ENCODE measurements around the gene SDR42E1. TPM values are rescaled to one million over a fixed set of nuclear protein-coding genes. Genes with fewer than 3 reads are reported as not detected.

The SDR42E1 gene
- total and polyA plus RNA-seq, 2 of the 8 experiments (the other 6 are each of a cell fraction or from before 2014, with no cell fraction given), result 0.03 TPM; not detected in 1

- Histone ChIP-seq H2BK15ac (ENCODE audit: low read length) (no peak overlapping the region), H3K36me3 (ENCODE audit: control insufficient read depth in 2 of 4, insufficient read depth in 4 of 4, low read length in 3 of 4) (no peaks in the 10 kb centered on the region), H4K5ac (ENCODE audit: insufficient read length, low read depth, low read length) (no peak overlapping the region), H3K18ac (ENCODE audit: extremely low read depth, low read length) (no peak overlapping the region), H2BK120ac (replicated peaks; ENCODE audit: low read depth, low read length) (no peak overlapping the region), H2BK5ac (ENCODE audit: low read depth, low read length) (no peak overlapping the region), H4K20me1 (replicated peaks in 1 of 2; ENCODE audit: control insufficient read depth in 1 of 2, insufficient read depth in 2 of 2, low read length in 2 of 2) (no peaks in the 10 kb centered on the region), H3K23me2 (ENCODE audit: low read depth, low read length) (no peaks in the 10 kb centered on the region; the same call in 1 of the 2 replicates), H3K9ac (replicated peaks in 1 of 4; ENCODE audit: extremely low read depth in 1 of 4, low read depth in 3 of 4, low read length in 3 of 4) (no peak overlapping the region), H2AFZ (ENCODE audit: low read length) (no peak overlapping the region), H3K79me2 (ENCODE audit: control insufficient read depth in 1 of 2, insufficient read depth in 2 of 2, low read length in 2 of 2) (no peaks in the 10 kb centered on the region), H3K56ac (replicated peaks; ENCODE audit: insufficient read length, low read depth, low read length) (no peak overlapping the region), H2BK12ac (ENCODE audit: low read depth, low read length) (no peak overlapping the region), H4K8ac (ENCODE audit: extremely low read depth, insufficient read depth, low read length) (no peak overlapping the region), H3K4ac (replicated peaks; ENCODE audit: insufficient read length, low read depth, low read length) (no peak overlapping the region), H3K9me3 (ENCODE audit: insufficient read depth in 2 of 2, low read depth in 1 of 2, low read length in 1 of 2) (no peaks in the 10 kb centered on the region), H2AK5ac (ENCODE audit: low read depth, low read length) (no peak overlapping the region), H2BK20ac (ENCODE audit: low read length) (no peak overlapping the region), H3K4me3 (ENCODE audit: extremely low read depth in 1 of 4, insufficient read depth in 2 of 4, low read depth in 3 of 4, low read length in 4 of 4) (no peak overlapping the region), H3K27ac (ENCODE audit: low read depth, low read length) (no peak overlapping the region), H3K79me1 (ENCODE audit: low read depth, low read length) (no peaks in the 10 kb centered on the region), H4K91ac (replicated peaks; ENCODE audit: insufficient read length, low read length) (no peak overlapping the region), H3K14ac (ENCODE audit: insufficient read length) (no peak overlapping the region), H3K23ac (ENCODE audit: insufficient read length) (no peak overlapping the region), H3K4me2 (ENCODE audit: insufficient read depth in 1 of 2, low read depth in 2 of 2, low read length in 2 of 2) (no peak overlapping the region), H3K4me1 (replicated peaks in 1 of 4; ENCODE audit: control insufficient read depth in 3 of 4, insufficient read depth in 4 of 4, low read length in 3 of 4) (no peaks in the 10 kb centered on the region), H3K27me3 (replicated peaks in 1 of 4; ENCODE audit: control insufficient read depth in 3 of 4, extremely low read depth in 1 of 4, insufficient read depth in 3 of 4, low read length in 3 of 4) (no peaks in the 10 kb centered on the region)
- TF ChIP-seq SRF (IDR thresholded peaks at IDR 0.05; ENCODE audit: low read depth, low read length) (no peak), SIRT6 (IDR thresholded peaks at IDR 0.05; ENCODE audit: low read length) (no peak)
- ChIA-PET CTCF (ENCODE audit: partially characterized antibody) (interaction anchor here (0.8 to 3.5 kb wide), 3 partner anchors 11 to 110 kb away, joined by 3 to 28 read pairs (median 3); no protein-coding TSS in a partner anchor), POLR2A (ENCODE audit: partially characterized antibody) (interaction anchor here (1.3 kb wide), 1 partner anchor 9 kb away, joined by 3 read pairs; no protein-coding TSS in a partner anchor)
- 85% methylated on average over 3 of the region's 3 CpGs; no CpG with 5 or more reads in 1 of the 2 experiments for WGBS, 2 experiments (ENCODE audit: extremely low coverage in 1 of 2, insufficient coverage in 1 of 2, insufficient read length in 1 of 2, insufficient replicate concordance in 2 of 2, low coverage in 1 of 2, low lambda C conversion rate in 2 of 2, missing lambda C conversion rate in 1 of 2)
- DNase-seq (ENCODE audit: low read depth in 1 of 2, low spot score in 2 of 2) (no peak), FAIRE-seq (no peak)
Observed at GRCh38 chr16:82050506-82050905, 39.2 kb upstream of the SDR42E1 start.

Measured in H1 (cell line).